CD14-positive monocyte (primary cell): ENCODE measurements around the gene RNF180. TPM values are rescaled to one million over a fixed set of nuclear protein-coding genes. Genes with fewer than 3 reads are reported as not detected.

Experiments
- DNase-seq, 3 donors: peaks; one replicate each; pipeline ENCODE4 v3.0.0-alpha.2; 2011 to 2022
- H2AFZ ChIP-seq: 2 replicates; pipeline ENCODE4 v1.6.0; 2012; ENCODE audit warnings: mild to moderate bottlenecking, low read depth, low read length, inconsistent platforms; ENCODE audit not compliant: insufficient read depth, poor library complexity, severe bottlenecking
- H3K27ac ChIP-seq, 2 donors: 1 replicate in 1 of 2; 2 replicates in 1 of 2; pipeline ENCODE4 v1.5.1; 2012 to 2013; ENCODE audit warnings: low read length in 2 of 2, control low read depth in 1 of 2, inconsistent platforms in 1 of 2, low read depth in 1 of 2, mild to moderate bottlenecking in 1 of 2
- H3K27me3 ChIP-seq, 2 donors: one replicate each; pipeline versions ENCODE4 v1.6.0 to v1.6.1; 2011 to 2013; ENCODE audit warnings: low read length in 2 of 2; ENCODE audit not compliant: control insufficient read depth in 2 of 2, insufficient read depth in 2 of 2
- H3K36me3 ChIP-seq, 2 donors: replicated peaks in 1 of 2; 1 replicate in 1 of 2; 2 replicates in 1 of 2; pipeline versions ENCODE4 v1.5.1 to v1.6.1; 2012 to 2013; ENCODE audit warnings: low read length in 2 of 2, control low read depth in 1 of 2, inconsistent platforms in 1 of 2, mild to moderate bottlenecking in 1 of 2; ENCODE audit not compliant: insufficient read depth in 2 of 2, control insufficient read depth in 1 of 2
- H3K4me1 ChIP-seq, 2 donors: 1 replicate in 1 of 2; 2 replicates in 1 of 2; pipeline versions ENCODE4 v1.5.1 to v1.6.1; 2012 to 2013; ENCODE audit warnings: low read length in 2 of 2, control low read depth in 1 of 2, inconsistent platforms in 1 of 2, mild to moderate bottlenecking in 1 of 2, moderate library complexity in 1 of 2; ENCODE audit not compliant: insufficient read depth in 2 of 2, control insufficient read depth in 1 of 2
- H3K4me2 ChIP-seq: replicated peaks from 2 replicates; pipeline ENCODE3; 2012; ENCODE audit warnings: low read length, moderate library complexity, mild to moderate bottlenecking; ENCODE audit not compliant: poor library complexity, severe bottlenecking; ENCODE audit errors: extremely low read depth
- H3K4me3 ChIP-seq, 3 experiments: fragments of 200-600 bp in 1 of 3; sonication (generic) in 1 of 3; replicated peaks in 1 of 3; 1 replicate in 2 of 3; 2 replicates in 1 of 3; pipeline ENCODE4 v1.5.1; 2011 to 2013; ENCODE audit warnings: low read length in 3 of 3, mild to moderate bottlenecking in 3 of 3, control low read depth in 2 of 3, low read depth in 2 of 3, inconsistent platforms in 1 of 3, moderate library complexity in 1 of 3
- H3K79me2 ChIP-seq: 2 replicates; pipeline ENCODE4 v1.6.0; 2012; ENCODE audit warnings: mild to moderate bottlenecking, control low read depth, inconsistent platforms, low read length, moderate library complexity; ENCODE audit not compliant: insufficient read depth
- H3K9ac ChIP-seq: 2 replicates; pipeline ENCODE4 v1.6.0; 2017; ENCODE audit warnings: low read length, mild to moderate bottlenecking; ENCODE audit not compliant: insufficient read depth, poor library complexity, severe bottlenecking
- H3K9me3 ChIP-seq, 2 donors: replicated peaks in 1 of 2; 1 replicate in 1 of 2; 2 replicates in 1 of 2; pipeline versions ENCODE4 v1.5.1 to v1.6.1; 2012 to 2013; ENCODE audit warnings: low read length in 2 of 2, control low read depth in 1 of 2; ENCODE audit not compliant: control insufficient read depth in 1 of 2, insufficient read depth in 1 of 2
- H4K20me1 ChIP-seq: 2 replicates; pipeline ENCODE4 v1.6.0; 2012; ENCODE audit warnings: mild to moderate bottlenecking, low read length, control low read depth, moderate library complexity; ENCODE audit not compliant: insufficient read depth
- H3K27ac Mint-ChIP-seq, 7 donors: one replicate each; pipeline ENCODE4 v1.8.0; 2020; ENCODE audit warnings: mild to moderate bottlenecking in 7 of 7, mixed read lengths in 7 of 7, moderate library complexity in 6 of 7, inconsistent platforms in 2 of 7
- H3K27me3 Mint-ChIP-seq, 3 donors: one replicate each; pipeline ENCODE4 v1.8.0; 2021 to 2022; ENCODE audit warnings: low read depth in 3 of 3, mild to moderate bottlenecking in 3 of 3, mixed read lengths in 3 of 3, moderate library complexity in 3 of 3, inconsistent platforms in 1 of 3
- H3K36me3 Mint-ChIP-seq, 2 donors: one replicate each; pipeline ENCODE4 v1.8.0; 2020; ENCODE audit warnings: mixed read lengths in 2 of 2, inconsistent platforms in 1 of 2, mild to moderate bottlenecking in 1 of 2
- H3K4me1 Mint-ChIP-seq: one replicate; pipeline ENCODE4 v1.8.0; 2020; ENCODE audit warnings: mild to moderate bottlenecking, mixed read lengths
- H3K4me3 Mint-ChIP-seq, 2 donors: one replicate each; pipeline ENCODE4 v1.8.0; 2020; ENCODE audit warnings: mild to moderate bottlenecking in 2 of 2, mixed read lengths in 2 of 2, moderate library complexity in 1 of 2
- H3K9me3 Mint-ChIP-seq, 7 donors: one replicate each; pipeline ENCODE4 v1.8.0; 2020 to 2022; ENCODE audit warnings: mixed read lengths in 7 of 7, mild to moderate bottlenecking in 6 of 7, moderate library complexity in 6 of 7, inconsistent platforms in 2 of 7
- CTCF ChIP-seq: fragments of 200-600 bp; IDR thresholded peaks from one replicate; pipeline ENCODE4 v1.8.0; 2022; ENCODE audit warnings: antibody characterized with exemption, mild to moderate bottlenecking
- WGBS: methylation state at CpG from one replicate; pipeline ENCODE4 v1.1.5; 2013; ENCODE audit warnings: missing lambda C conversion rate; ENCODE audit not compliant: insufficient coverage; 5-methylcytosine and 5-hydroxymethylcytosine counted together
- intact Hi-C, 2 donors: fragments of 100-400 bp; cut with micrococcal nuclease; formaldehyde crosslinking; loops; one replicate each; pipeline versions ENCODE4 v1.15.0 to v1.15.1; 2023
- polyA plus RNA-seq, 3 donors: library from polyadenylated mRNA; depleted of rRNA in 1 of 3; unstranded in 2 of 3; stranded (reverse) in 1 of 3; fragments of 300-500 nt in 2 of 3; fragments of >200 nt in 1 of 3; fragmentation: Illumina TruSeq in 2 of 3; gene quantifications; 1 replicate in 2 of 3; 2 replicates in 1 of 3; pipeline ENCODE4 v1.2.3, GENCODE V29; 2012 to 2021

The RNF180 gene
- polyA plus RNA-seq, 3 donors, result not detected

DNA sequence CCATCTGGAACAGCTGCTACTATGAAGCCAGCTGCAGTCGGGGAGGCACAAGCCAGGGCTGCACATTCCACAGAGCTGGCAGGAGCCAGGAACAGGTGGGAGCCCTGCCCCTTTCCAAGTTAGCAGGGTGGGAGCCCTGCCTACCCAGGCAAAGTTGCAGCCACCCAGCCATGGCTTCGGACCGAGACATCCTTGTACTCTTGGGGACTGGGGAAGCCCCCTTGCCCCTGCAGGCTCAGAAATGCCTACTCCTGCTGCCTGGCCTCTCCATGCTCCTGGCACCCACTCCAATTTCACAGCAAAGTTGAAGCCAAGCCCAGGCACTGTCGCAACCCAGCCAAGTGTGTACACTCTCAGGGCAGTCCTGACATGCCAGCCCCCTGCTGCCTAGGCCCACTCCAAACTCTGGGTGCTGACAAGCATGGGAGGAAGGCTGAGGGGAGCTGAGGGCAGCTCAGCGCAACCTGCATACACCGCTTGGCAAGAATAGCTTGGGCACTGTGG lies 165.1 kb downstream of the RNF180 start:
- intact Hi-C loops, result no loop called here
- Histone ChIP-seq H3K4me2 (no peak overlapping the region), H3K9me3 (peaks cover 26% of the 10 kb centered on the region in 2 donors), H3K4me3 (no peak overlapping the region), H3K79me2 (no peaks in the 10 kb centered on the region), H3K27me3 (no peaks in the 10 kb centered on the region), H3K36me3 (no peaks in the 10 kb centered on the region), H2AFZ (no peak overlapping the region), H3K9ac (no peak overlapping the region), H3K27ac (no peak overlapping the region), H4K20me1 (no peaks in the 10 kb centered on the region), H3K4me1 (no peaks in the 10 kb centered on the region)
- TF ChIP-seq CTCF, result no peak
- H3K36me3 Mint-ChIP-seq, result no peaks in the 10 kb centered on the region
- H3K4me1 Mint-ChIP-seq, result no peaks in the 10 kb centered on the region
- WGBS, result 100% methylated on average over 6 of the region's 6 CpGs
- no peak for DNase-seq
- peaks cover 0 to 2% (median 1%) of the 10 kb centered on the region in 3 donors for H3K27me3 Mint-ChIP-seq
- H3K27ac Mint-ChIP-seq, result no peak overlapping the region
- H3K4me3 Mint-ChIP-seq, result no peak overlapping the region
- H3K9me3 Mint-ChIP-seq, result peaks cover 2 to 22% (median 14%) of the 10 kb centered on the region in 7 donors

DNA sequence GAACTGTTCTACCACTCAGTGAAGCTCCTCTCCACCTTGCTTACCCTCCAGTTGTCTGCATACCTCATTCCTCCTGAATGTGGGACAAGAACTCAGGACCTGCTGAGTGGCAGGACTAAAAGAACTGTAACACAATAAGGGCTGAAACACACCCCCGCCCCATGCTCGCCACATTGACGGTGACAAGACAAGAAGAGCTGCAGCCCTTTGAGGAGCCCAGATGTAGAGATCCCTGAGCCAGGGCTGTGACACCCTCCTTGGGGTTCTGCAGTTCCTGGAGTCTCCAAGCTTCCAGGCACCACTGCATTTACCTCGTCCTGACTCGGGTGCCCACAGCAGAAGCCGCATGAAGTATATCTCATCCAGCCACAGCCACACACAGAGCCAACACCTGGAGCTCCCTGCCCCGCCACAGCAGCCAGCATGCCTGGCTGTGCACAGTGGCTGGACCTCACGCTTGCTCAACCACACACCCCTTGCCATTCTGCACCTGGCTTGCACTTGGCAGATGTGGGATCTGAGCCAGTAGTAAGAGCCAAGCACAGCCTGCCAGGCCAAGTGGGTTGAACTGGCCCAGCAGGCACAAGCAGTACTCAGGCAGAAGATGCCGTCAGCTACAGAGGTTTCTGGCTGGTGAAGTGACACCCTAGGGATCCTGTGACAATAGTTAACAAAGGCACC lies 166.1 kb downstream of the RNF180 start:
- Mint-ChIP-seq H3K4me3 (no peak overlapping the region), H3K27me3 (peaks cover 0 to 1% (median 0%) of the 10 kb centered on the region in 3 donors), H3K27ac (no peak overlapping the region), H3K9me3 (peaks cover 2 to 22% (median 14%) of the 10 kb centered on the region in 7 donors), H3K4me1 (no peaks in the 10 kb centered on the region), H3K36me3 (no peaks in the 10 kb centered on the region)
- Histone ChIP-seq H3K4me2 (no peak overlapping the region), H3K9me3 (peaks cover 26% of the 10 kb centered on the region in 2 donors), H3K27ac (no peak overlapping the region), H4K20me1 (no peaks in the 10 kb centered on the region), H3K79me2 (no peaks in the 10 kb centered on the region), H3K36me3 (no peaks in the 10 kb centered on the region), H3K4me3 (no peak overlapping the region), H2AFZ (no peak overlapping the region), H3K27me3 (no peaks in the 10 kb centered on the region), H3K4me1 (no peaks in the 10 kb centered on the region), H3K9ac (no peak overlapping the region)
- 97% methylated on average over 8 of the region's 9 CpGs for WGBS
- DNase-seq, result no peak
- intact Hi-C loops, result no loop called here
- TF ChIP-seq CTCF, result no peak
